ENCODE measurements around the gene C12orf75. TPM values are rescaled to one million over a fixed set of nuclear protein-coding genes. Genes with fewer than 3 reads are reported as not detected.
"Not testable (repeated sequence)": the region's sequence is repeated elsewhere in the genome, so short reads cannot be mapped to it uniquely, and the experiment has no call there.

Gene C12orf75
- total RNA-seq, 1 donor from 2014 or later: 43.1 TPM

DNA sequence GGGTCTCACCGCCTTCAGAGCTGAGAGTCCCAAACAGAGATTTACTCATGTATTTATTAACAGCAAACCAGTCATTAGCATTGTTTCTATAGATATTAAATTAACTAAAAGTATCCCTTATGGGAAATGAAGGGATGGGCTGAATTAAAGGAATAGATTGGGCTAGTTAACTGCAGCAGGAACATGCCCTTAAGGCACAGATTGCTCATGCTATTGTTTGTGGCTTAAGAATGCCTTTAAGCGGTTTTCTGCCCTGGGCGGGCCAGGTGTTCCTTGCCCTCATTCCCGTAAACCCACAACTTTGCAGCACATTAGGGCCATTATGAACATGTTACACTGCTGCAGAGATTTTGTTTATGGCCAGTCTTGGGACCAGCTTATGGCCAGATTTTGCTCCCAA, 21.7 kb upstream of the C12orf75 start:
- not testable (repeated sequence) for H3K4me3 Mint-ChIP-seq; H3K27me3 Mint-ChIP-seq; H3K36me3 Mint-ChIP-seq; H3K4me1 Mint-ChIP-seq (ENCODE audit: unreplicated experiment); H3K27ac Mint-ChIP-seq; DNase-seq (ENCODE audit: extremely low spot score, unreplicated experiment)
- H3K9me3 Mint-ChIP-seq: peaks cover 12% of the 10 kb centered on the region

DNA sequence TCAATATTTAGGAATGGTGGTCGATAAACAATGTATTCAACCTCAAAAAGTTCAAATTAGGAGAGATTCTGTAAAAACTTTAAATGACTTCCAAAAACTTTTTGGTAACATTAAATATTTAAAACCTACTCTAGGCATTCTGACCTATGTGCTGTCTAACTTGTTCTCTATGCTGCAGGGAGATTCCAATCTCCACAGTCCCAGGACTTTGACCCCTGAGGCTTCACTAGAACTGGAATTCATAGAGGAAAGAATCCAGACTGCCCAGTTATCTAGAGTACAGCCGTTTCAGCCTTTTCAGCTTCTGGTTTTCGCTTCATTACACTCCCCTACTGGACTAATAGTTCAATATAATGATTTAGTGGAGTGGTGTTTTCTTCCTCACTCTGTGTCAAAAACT, 21.1 kb upstream of the C12orf75 start:
- DNase-seq (ENCODE audit: extremely low spot score, unreplicated experiment); H3K4me3 Mint-ChIP-seq; H3K4me1 Mint-ChIP-seq (ENCODE audit: unreplicated experiment); H3K36me3 Mint-ChIP-seq; H3K27ac Mint-ChIP-seq; H3K27me3 Mint-ChIP-seq: not testable (repeated sequence)
- peaks cover 16% of the 10 kb centered on the region for H3K9me3 Mint-ChIP-seq

DNA sequence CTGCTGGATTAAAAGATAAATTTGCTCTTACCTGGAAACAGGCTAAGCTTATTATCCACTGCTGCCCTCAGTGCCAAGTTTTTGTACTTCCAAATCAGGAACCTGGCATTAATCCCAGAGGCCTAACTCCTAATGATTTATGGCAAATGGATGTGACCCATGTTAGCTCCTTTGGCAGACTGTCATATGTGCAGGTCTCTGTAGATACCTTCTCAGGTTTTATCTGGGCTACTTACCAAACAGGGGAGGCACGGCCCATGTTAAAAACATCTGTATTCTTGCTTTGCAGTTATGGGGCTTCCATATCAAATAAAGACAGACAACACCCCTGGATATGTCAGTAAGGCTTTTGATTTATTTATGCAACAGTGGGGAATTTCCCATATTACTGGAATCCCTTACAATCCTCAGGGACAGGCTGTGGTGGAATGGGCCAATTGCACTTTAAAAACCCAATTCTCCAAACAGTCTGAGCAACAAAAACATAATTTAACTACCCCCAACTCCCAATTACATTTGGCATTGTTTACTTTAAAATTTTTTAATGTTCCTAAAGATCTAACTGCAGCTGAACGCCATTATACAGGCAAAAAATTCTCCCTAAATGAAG, 19.9 kb upstream of the C12orf75 start:
- not testable (repeated sequence) for H3K27me3 Mint-ChIP-seq; H3K4me3 Mint-ChIP-seq; DNase-seq (ENCODE audit: extremely low spot score, unreplicated experiment); H3K4me1 Mint-ChIP-seq (ENCODE audit: unreplicated experiment); H3K27ac Mint-ChIP-seq; H3K36me3 Mint-ChIP-seq
- H3K9me3 Mint-ChIP-seq: peaks cover 16% of the 10 kb centered on the region

DNA sequence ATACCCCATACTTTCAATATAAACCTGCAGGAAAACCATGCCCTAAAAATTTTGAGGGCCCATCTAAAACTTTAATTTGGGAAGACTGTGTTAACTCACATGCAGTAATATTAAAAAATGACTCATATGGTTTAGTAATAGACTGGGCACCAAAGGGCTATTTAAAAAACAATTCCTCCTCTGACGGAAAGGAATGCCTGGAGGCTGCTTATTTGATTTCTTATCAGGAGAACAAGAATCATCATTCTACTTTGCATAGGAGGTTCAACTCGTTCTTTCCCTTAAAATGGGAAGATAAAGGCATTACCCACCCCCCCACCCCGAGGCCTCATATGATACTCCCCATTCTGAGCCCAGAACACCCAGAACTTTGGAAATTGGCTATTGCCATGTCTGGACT, 18.6 kb upstream of the C12orf75 start:
- not testable (repeated sequence) for H3K27me3 Mint-ChIP-seq; H3K36me3 Mint-ChIP-seq; H3K27ac Mint-ChIP-seq; DNase-seq (ENCODE audit: extremely low spot score, unreplicated experiment); H3K4me1 Mint-ChIP-seq (ENCODE audit: unreplicated experiment); H3K4me3 Mint-ChIP-seq
- H3K9me3 Mint-ChIP-seq: peaks cover 15% of the 10 kb centered on the region

DNA sequence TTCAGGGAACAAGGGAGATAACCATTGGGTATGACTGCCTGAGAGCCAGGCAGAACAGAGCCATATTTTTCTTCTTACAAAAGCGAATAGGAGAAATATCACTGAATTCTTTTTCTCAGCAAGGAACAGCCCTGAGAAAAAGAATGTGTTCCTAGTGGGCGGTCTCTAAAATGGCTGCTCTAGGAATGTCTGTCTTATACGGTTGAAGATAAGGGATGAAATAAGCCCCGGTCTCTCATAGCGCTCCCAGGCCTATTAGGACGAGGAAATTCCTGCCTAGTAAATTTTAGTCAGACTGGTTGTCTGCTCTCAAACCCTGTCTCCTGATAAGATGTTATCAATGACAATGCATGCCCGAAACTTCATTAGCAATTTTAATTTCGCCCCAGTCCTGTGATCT, 16.7 kb upstream of the C12orf75 start:
- not testable (repeated sequence) for DNase-seq (ENCODE audit: extremely low spot score, unreplicated experiment)

DNA sequence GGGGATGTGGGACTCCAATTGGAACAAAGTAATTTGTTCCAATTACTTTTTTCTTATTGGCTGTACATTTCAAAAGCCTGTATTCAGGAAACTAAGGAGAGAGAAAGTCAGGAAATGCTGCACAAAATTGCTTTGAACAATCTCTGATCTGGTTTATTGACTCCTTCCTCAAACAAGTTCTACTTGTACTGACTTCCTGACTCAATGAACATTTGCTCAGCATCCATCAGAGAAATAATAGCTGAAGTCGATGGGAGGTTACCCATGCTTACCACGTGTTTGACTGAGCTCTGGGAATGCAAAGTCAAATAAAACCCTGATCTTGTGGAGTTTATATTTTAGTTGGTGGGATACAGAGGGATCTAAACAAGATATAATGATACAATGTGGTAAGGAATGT, 15.4 kb upstream of the C12orf75 start:
- TF ChIP-seq, protein P1, sequence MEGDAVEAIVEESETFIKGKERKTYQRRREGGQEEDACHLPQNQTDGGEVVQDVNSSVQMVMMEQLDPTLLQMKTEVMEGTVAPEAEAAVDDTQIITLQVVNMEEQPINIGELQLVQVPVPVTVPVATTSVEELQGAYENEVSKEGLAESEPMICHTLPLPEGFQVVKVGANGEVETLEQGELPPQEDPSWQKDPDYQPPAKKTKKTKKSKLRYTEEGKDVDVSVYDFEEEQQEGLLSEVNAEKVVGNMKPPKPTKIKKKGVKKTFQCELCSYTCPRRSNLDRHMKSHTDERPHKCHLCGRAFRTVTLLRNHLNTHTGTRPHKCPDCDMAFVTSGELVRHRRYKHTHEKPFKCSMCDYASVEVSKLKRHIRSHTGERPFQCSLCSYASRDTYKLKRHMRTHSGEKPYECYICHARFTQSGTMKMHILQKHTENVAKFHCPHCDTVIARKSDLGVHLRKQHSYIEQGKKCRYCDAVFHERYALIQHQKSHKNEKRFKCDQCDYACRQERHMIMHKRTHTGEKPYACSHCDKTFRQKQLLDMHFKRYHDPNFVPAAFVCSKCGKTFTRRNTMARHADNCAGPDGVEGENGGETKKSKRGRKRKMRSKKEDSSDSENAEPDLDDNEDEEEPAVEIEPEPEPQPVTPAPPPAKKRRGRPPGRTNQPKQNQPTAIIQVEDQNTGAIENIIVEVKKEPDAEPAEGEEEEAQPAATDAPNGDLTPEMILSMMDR (conservative IDR thresholded peaks at IDR 0.05): no peak
- Mint-ChIP-seq H3K4me1 (ENCODE audit: unreplicated experiment) (peaks cover 13% of the 10 kb centered on the region), H3K36me3 (no peaks in the 10 kb centered on the region), H3K4me3 (no peak overlapping the region), H3K27me3 (no peaks in the 10 kb centered on the region), H3K27ac (no peak overlapping the region), H3K9me3 (peaks cover 4% of the 10 kb centered on the region)
- no peak for DNase-seq (ENCODE audit: extremely low spot score, unreplicated experiment)

More for the DNA sequence above, 16.7 kb upstream of the C12orf75 start:
- H3K27me3 Mint-ChIP-seq, H3K27ac Mint-ChIP-seq, H3K36me3 Mint-ChIP-seq, H3K4me3 Mint-ChIP-seq, H3K9me3 Mint-ChIP-seq: not testable (repeated sequence)
- H3K4me1 Mint-ChIP-seq (ENCODE audit: unreplicated experiment): peaks cover 13% of the 10 kb centered on the region

DNA sequence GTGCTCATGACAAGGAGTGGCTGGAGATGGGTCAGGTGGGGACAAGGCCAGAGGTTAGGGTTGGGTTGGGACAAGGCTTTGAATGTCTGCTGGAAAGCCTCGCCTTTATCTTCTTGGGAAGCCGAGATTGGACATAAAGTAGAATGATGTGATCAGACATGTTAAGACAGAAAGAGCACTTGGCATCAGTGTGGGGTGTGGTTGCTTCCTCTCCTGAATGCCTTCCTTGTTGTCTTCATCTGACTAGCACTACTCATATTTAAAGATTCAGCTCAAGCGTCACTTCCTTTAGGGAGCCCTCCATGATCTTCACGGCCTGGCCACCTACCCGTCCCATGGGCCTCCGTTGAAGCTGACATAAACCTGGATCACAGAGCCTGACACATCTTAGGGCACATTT, 14.8 kb upstream of the C12orf75 start:
- no peak for DNase-seq (ENCODE audit: extremely low spot score, unreplicated experiment)
- Mint-ChIP-seq H3K4me3 (no peak overlapping the region), H3K27ac (no peak overlapping the region), H3K4me1 (ENCODE audit: unreplicated experiment) (peaks cover 13% of the 10 kb centered on the region), H3K36me3 (no peaks in the 10 kb centered on the region), H3K9me3 (peaks cover 4% of the 10 kb centered on the region), H3K27me3 (no peaks in the 10 kb centered on the region)
- TF ChIP-seq, protein P1 (conservative IDR thresholded peaks at IDR 0.05): no peak

DNA sequence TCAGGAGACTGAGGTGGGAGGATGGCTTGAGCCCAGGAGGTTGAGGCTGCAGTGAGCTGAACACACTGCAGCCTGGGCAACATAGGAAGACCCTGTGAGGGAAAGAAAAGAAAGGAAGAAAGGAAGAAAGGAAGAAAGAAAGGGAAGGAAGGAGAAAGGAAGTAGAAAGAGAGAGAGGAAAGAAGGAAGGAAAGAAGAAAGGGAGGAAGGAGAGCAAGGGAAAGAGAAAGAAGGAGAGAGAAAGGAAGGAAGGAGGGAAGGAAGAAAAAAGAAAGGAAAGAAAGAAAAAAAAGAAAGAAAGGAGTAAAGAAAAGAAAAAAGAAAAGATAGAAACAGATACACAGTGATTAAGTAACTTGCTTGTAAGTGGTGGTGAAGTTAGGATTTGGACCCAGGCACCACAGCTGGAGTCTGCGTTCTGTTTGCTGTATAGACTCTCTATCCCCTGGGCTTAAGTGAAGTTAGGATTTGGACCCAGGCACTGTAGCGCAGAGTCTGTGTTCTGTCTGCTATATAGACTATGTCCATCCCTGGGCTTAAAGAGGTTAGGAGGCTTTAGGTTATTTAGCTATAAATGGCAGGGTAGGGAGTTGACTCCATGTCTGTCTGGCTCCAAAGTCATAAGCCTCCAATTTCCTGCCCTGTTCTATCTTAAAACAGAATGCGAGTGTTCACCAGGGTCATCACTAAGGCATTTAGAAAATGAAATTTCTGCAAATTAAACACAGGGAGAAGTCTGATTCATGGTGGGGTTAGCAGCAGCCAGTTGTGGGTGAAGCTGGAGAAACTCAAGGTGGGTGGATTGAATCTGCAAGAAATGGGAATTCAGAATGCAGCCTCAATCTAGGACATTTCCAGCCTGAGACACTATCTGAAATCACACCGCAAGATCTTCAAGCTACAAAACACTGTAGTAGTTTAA, 13.3 kb upstream of the C12orf75 start:
- TF ChIP-seq, protein P1 (conservative IDR thresholded peaks at IDR 0.05): no peak
- H3K27ac Mint-ChIP-seq: peak overlapping the region; percentile 42
- H3K9me3 Mint-ChIP-seq: peaks cover 4% of the 10 kb centered on the region
- no peak for DNase-seq (ENCODE audit: extremely low spot score, unreplicated experiment)
- H3K36me3 Mint-ChIP-seq: no peaks in the 10 kb centered on the region
- no peaks in the 10 kb centered on the region for H3K27me3 Mint-ChIP-seq
- no peak overlapping the region for H3K4me3 Mint-ChIP-seq
- H3K4me1 Mint-ChIP-seq (ENCODE audit: unreplicated experiment): peaks cover 13% of the 10 kb centered on the region
